ENCODE results near the gene RINL. TPM values are rescaled to one million over a fixed set of nuclear protein-coding genes. Genes with fewer than 3 reads are reported as not detected.

The RINL gene
- total and polyA plus RNA-seq, 2 of the 4 experiments (the other 2 are of a cell fraction): 0.72 to 1.9 TPM

- no peak overlapping the region for H3K23ac ChIP-seq (ENCODE audit: low read depth, low read length)
- no peak overlapping the region for H3K56ac ChIP-seq (ENCODE audit: extremely low read depth, insufficient read depth, low read length)
- no peak overlapping the region for H3K14ac ChIP-seq (replicated peaks; ENCODE audit: low read depth, low read length)
- peak overlapping the region; percentile 56 for H2AFZ ChIP-seq (replicated peaks; ENCODE audit: low read length, poor library complexity)
- 95% methylated on average over 6 of the region's 10 CpGs; no CpG with 5 or more reads in 1 of the 2 experiments for WGBS, 2 experiments (ENCODE audit: extremely low coverage in 2 of 2, insufficient read length in 1 of 2)
- no peak overlapping the region for H2BK5ac ChIP-seq (ENCODE audit: low read depth, low read length, poor library complexity, severe bottlenecking)
- no peak overlapping the region for H4K5ac ChIP-seq (ENCODE audit: low read depth, low read length)
- H3K36me3 ChIP-seq (ENCODE audit: control insufficient read depth, insufficient read depth, low read length): no peaks in the 10 kb centered on the region
- H2BK120ac ChIP-seq (ENCODE audit: low read depth, low read length): no peak overlapping the region
- ATAC-seq (ENCODE audit: low read depth) (no peak), DNase-seq (no peak)
- no peak overlapping the region for H3K18ac ChIP-seq (ENCODE audit: low read depth, low read length)
- no peak overlapping the region for H4K8ac ChIP-seq (ENCODE audit: low read depth in 2 of 2, low read length in 2 of 2)
- intact Hi-C loops (cut with micrococcal nuclease) (no loop called here), in situ Hi-C loops (cut with MboI; ENCODE audit: low sequenced_read_pairs) (no loop called here), dilution Hi-C loops (cut with HindIII; ENCODE audit: low sequenced_read_pairs, unreplicated experiment) (no loop called here)
- CTCF ChIA-PET: no interaction called here
- POLR2A ChIA-PET (ENCODE audit: unreplicated experiment): no interaction called here
- no peak overlapping the region for H3K27ac ChIP-seq (ENCODE audit: insufficient read depth, low read length)
- H4K91ac ChIP-seq (ENCODE audit: insufficient read depth, low read depth, low read length): no peak overlapping the region
- no peak overlapping the region for H3K9ac ChIP-seq (ENCODE audit: low read depth, low read length)
- H3K79me1 ChIP-seq (ENCODE audit: low read depth in 1 of 2, low read length in 2 of 2): no peaks in the 10 kb centered on the region
- no peak overlapping the region for H3K4me3 ChIP-seq (ENCODE audit: insufficient read depth, low read depth, low read length)
- H2BK20ac ChIP-seq (ENCODE audit: low read depth, low read length): no peak overlapping the region
- TF ChIP-seq RCOR1 (IDR thresholded peaks at IDR 0.05; ENCODE audit: insufficient replicate concordance, low read length) (no peak), MAZ (IDR thresholded peaks at IDR 0.05; ENCODE audit: borderline replicate concordance, low read depth, low read length) (no peak), FOS (IDR thresholded peaks at IDR 0.05; ENCODE audit: low read depth, low read length) (no peak), RAD21 (IDR thresholded peaks at IDR 0.05; ENCODE audit: low read length) (no peak), CTCF (conservative IDR thresholded peaks at IDR 0.05; ENCODE audit: low read depth, low read length) (no peak), MXI1 (IDR thresholded peaks at IDR 0.05; ENCODE audit: borderline replicate concordance, low read depth, low read length) (no peak), CEBPB (IDR thresholded peaks at IDR 0.05; ENCODE audit: low read depth, low read length) (no peak), USF2 (IDR thresholded peaks at IDR 0.05; ENCODE audit: low read depth, low read length) (no peak), POLR2A (IDR thresholded peaks at IDR 0.05; ENCODE audit: low read depth, low read length) (no peak), SMC3 (IDR thresholded peaks at IDR 0.05; ENCODE audit: low read depth, low read length) (no peak), NFE2L2 (IDR thresholded peaks at IDR 0.05; ENCODE audit: low read depth, low read length) (no peak), ELK1 (IDR thresholded peaks at IDR 0.05; ENCODE audit: borderline replicate concordance, low read depth, low read length) (no peak), MAFK (IDR thresholded peaks at IDR 0.05; ENCODE audit: low read depth, low read length) (no peak)
- no peak overlapping the region for H2BK15ac ChIP-seq (ENCODE audit: low read depth, low read length)
- H2AK9ac ChIP-seq (replicated peaks; ENCODE audit: low read depth, low read length, poor library complexity): no peak overlapping the region
- no peak overlapping the region for H2AK5ac ChIP-seq (ENCODE audit: low read depth, low read length)
- H3K27me3 ChIP-seq (ENCODE audit: control insufficient read depth, insufficient read depth, low read length): no peaks in the 10 kb centered on the region
- no peak overlapping the region for H3K4ac ChIP-seq (ENCODE audit: low read depth, low read length)
- no peak overlapping the region for H3K4me2 ChIP-seq (ENCODE audit: low read depth, low read length)
- H3K9me1 ChIP-seq (ENCODE audit: insufficient read depth, low read length): peaks cover 7% of the 10 kb centered on the region
- no peaks in the 10 kb centered on the region for H3K9me3 ChIP-seq (ENCODE audit: control insufficient read depth, insufficient read depth, low read length)
- no TSS peak for BruUV-seq (replicated peaks)
- H3K4me1 ChIP-seq (ENCODE audit: control insufficient read depth, insufficient read depth, low read length): peaks cover 5% of the 10 kb centered on the region; the same call in 1 of the 2 replicates
- H4K20me1 ChIP-seq (ENCODE audit: insufficient read depth, low read length): no peaks in the 10 kb centered on the region
Observed at GRCh38 chr19:38867171-38867780, 10.8 kb downstream of the RINL start.
